GM12801 (cell line): Measurements from ENCODE around the gene NUF2.

ENCODE experiments used
- CTCF ChIP-seq: IDR thresholded peaks from one replicate; pipeline ENCODE4 v1.5.1; 2011; ENCODE audit warnings: control low read depth; ENCODE audit not compliant: insufficient read length; ENCODE audit errors: extremely low read depth

NUF2 gene

GRCh38 chr1:163296504-163297263 is 25.1 kb upstream of the NUF2 start:
- TF ChIP-seq CTCF: no peak

GRCh38 chr1:163298365-163298764 is 23.4 kb upstream of the NUF2 start:
- TF ChIP-seq CTCF: no peak

GRCh38 chr1:163300568-163300967 is 21.2 kb upstream of the NUF2 start:
- no peak for TF ChIP-seq CTCF

GRCh38 chr1:163303561-163303960 is 18.2 kb upstream of the NUF2 start:
- no peak for TF ChIP-seq CTCF

- TF ChIP-seq CTCF: no peak
Measured at GRCh38 chr1:163305441-163305840, 16.3 kb upstream of the NUF2 start.

- no peak for TF ChIP-seq CTCF
Measured at GRCh38 chr1:163307479-163308171, 14.1 kb upstream of the NUF2 start.

- TF ChIP-seq CTCF: no peak
Measured at GRCh38 chr1:163308811-163309210, 12.9 kb upstream of the NUF2 start.
